NCI-H2107 treated with DMSO at 0.1 percent for 48 hours (cell line): Measurements from ENCODE around the gene NUP37.
"Not testable (repeated sequence)": the region's sequence is repeated elsewhere in the genome, so short reads cannot be mapped to it uniquely, and the experiment has no call there.

ENCODE experiments used
- DNase-seq: peaks from one replicate; lab custom pipeline; 2025; ENCODE audit not compliant: unreplicated experiment; lab: John Stamatoyannopoulos, UW

NUP37 gene

GRCh38 chr12:102095677-102096263 is 24.1 kb downstream of the NUP37 start:
- DNase-seq, result peak; percentile 25

- DNase-seq, result no peak
Measured at GRCh38 chr12:102093319-102093718, 26.6 kb downstream of the NUP37 start.

GRCh38 chr12:102089228-102089835 is 30.6 kb downstream of the NUP37 start:
- not testable (repeated sequence) for DNase-seq

- DNase-seq, result no peak
Measured at GRCh38 chr12:102080842-102081241, 39.1 kb downstream of the NUP37 start.

GRCh38 chr12:102072092-102072491 is 47.8 kb downstream of the NUP37 start:
- DNase-seq, result not testable (repeated sequence)

- no peak for DNase-seq
Measured at GRCh38 chr12:102069707-102070106, 50.2 kb downstream of the NUP37 start.

- DNase-seq, result no peak
Measured at GRCh38 chr12:102067574-102068258, 52.2 kb downstream of the NUP37 start.

- no peak for DNase-seq
Measured at GRCh38 chr12:102064476-102064875, 55.4 kb downstream of the NUP37 start.

- DNase-seq, result no peak
Measured at GRCh38 chr12:102063069-102063468, 56.8 kb downstream of the NUP37 start.

- no peak for DNase-seq
Measured at GRCh38 chr12:102062419-102062806, 57.5 kb downstream of the NUP37 start.

GRCh38 chr12:102061560-102062418 is 58.1 kb downstream of the NUP37 start, which contains the start of gene WASHC3:
TSS of gene WASHC3 (minus strand) at chr12:102061991. CDS start at chr12:102061962, 29 bp downstream.
- peak; percentile 93 for DNase-seq

GRCh38 chr12:102061096-102061559 is 58.8 kb downstream of the NUP37 start:
- DNase-seq, result peak; percentile 13

GRCh38 chr12:102059343-102059742 is 60.6 kb downstream of the NUP37 start:
- DNase-seq, result no peak

- no peak for DNase-seq
Measured at GRCh38 chr12:102054345-102054744, 65.6 kb downstream of the NUP37 start.

GRCh38 chr12:102053062-102053349 is 66.9 kb downstream of the NUP37 start:
- DNase-seq, result no peak

GRCh38 chr12:102052192-102053061 is 67.5 kb downstream of the NUP37 start:
- DNase-seq, result no peak

- no peak for DNase-seq
Measured at GRCh38 chr12:102051431-102051965, 68.4 kb downstream of the NUP37 start.

GRCh38 chr12:102050660-102051430 is 69.1 kb downstream of the NUP37 start:
- DNase-seq, result no peak

- DNase-seq, result peak; percentile 11
Measured at GRCh38 chr12:102043928-102044327, 76.0 kb downstream of the NUP37 start.
